NCI-H2227 (cell line): ENCODE data around the gene AGAP5.
"Not testable (repeated sequence)": the region's sequence is repeated elsewhere in the genome, so short reads cannot be mapped to it uniquely, and the experiment has no call there.

ENCODE experiments used
- DNase-seq: peaks from one replicate; lab custom pipeline; 2025; ENCODE audit not compliant: unreplicated experiment; lab: John Stamatoyannopoulos, UW

Gene AGAP5

GRCh38 chr10:73697675-73698159, at the start of gene AGAP5:
AGAP5 (minus strand) TSS chr10:73698109; CDS start chr10:73697755, 354 bp downstream.
- not testable (repeated sequence) for DNase-seq

GRCh38 chr10:73746721-73747120, 48.8 kb upstream of the AGAP5 start:
- no peak for DNase-seq

- DNase-seq: peak; percentile 61
Measured at GRCh38 chr10:73744664-73744975, 46.7 kb upstream of the AGAP5 start.

GRCh38 chr10:73743905-73744663, 46.2 kb upstream of the AGAP5 start, which contains the start of gene SEC24C:
SEC24C (plus strand) TSS chr10:73744372; CDS start chr10:73746833, 2,461 bp downstream.
- DNase-seq: peak; percentile 94

DNA sequence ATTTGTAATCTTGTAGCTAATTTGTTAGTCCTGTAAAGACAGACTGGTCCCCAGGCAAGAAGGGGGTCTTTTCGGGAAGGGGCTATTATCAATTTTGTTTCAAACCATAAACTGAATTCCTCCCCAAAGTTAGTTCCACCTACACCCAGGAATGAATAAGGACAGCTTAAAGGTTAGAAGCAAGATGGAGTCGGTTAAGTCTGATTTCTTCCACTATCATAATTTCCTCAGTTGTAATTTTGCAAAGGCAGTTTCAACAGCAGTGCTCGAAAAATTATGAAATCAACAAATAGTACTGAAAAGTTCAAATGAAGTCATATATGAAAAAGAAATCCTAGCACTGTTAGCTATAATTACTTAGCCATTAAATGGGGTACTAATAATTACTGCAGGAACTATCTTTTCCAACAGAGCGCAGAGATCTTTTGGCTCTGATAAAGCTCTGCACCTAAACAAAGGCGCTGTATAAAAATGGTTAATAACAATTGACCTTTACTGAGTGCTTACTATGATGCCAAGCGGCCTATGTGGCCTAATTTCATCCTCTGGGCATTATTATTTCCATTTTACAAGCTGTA, 45.5 kb upstream of the AGAP5 start:
- DNase-seq: no peak

GRCh38 chr10:73742454-73742734, 44.5 kb upstream of the AGAP5 start:
- no peak for DNase-seq

- not testable (repeated sequence) for DNase-seq
Measured at GRCh38 chr10:73740501-73741254, 42.8 kb upstream of the AGAP5 start.

GRCh38 chr10:73734796-73735305, 36.9 kb upstream of the AGAP5 start:
- DNase-seq: no peak

GRCh38 chr10:73734028-73734720, 36.3 kb upstream of the AGAP5 start:
- no peak for DNase-seq

DNA sequence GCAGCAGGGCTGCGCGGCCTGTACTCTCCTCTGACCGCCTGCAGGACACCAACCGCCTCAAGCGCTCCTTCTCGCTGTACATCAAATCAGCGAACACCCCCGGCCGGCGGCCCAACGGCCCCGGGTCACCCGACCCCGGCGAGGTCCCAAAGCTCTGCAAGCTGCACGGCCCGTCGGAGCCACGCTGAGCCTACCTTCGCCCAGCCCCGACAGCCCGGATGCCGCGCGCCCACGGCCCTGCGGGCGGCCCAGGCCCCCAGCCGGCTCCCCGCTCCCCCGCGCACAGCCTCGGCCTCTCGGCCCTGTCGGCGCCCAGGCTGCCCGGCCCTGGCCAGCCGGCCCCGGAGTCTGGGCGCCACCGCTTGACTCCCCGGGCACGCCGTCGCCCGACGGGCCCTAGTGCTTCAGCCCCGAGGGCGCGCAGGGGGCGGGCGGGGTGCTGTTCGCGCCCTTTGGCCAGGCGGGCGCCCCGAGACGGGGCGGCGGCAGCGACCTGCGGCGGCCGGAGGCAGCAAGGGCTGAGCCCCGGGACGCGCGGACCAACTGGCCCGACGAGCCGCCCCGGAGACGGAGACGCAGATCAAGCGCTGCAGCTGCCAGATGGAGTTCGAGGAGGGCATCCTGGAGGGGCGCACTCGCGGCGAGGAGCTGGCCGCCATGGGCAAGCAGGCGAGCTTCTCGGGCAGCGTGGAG, 35.2 kb upstream of the AGAP5 start:
- DNase-seq: no peak

DNA sequence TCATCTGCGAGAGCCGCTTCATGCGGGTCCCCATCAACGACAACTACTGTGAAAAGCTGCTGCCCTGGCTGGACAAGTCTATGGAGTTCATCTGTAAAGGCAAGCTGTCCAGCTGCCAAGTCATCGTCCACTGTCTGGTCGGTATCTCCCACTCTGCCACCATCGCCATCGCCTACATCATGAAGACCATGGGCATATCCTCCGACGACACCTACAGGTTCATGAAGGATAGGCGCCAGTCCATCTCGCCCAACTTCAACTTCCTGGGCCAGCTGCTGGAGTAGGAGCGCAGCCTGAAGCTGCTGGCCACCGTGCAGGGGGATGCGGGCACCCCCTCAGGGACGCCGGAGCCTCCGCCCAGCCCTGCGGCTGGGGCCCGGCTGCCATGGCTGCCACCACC, 34.5 kb upstream of the AGAP5 start:
- no peak for DNase-seq

DNA sequence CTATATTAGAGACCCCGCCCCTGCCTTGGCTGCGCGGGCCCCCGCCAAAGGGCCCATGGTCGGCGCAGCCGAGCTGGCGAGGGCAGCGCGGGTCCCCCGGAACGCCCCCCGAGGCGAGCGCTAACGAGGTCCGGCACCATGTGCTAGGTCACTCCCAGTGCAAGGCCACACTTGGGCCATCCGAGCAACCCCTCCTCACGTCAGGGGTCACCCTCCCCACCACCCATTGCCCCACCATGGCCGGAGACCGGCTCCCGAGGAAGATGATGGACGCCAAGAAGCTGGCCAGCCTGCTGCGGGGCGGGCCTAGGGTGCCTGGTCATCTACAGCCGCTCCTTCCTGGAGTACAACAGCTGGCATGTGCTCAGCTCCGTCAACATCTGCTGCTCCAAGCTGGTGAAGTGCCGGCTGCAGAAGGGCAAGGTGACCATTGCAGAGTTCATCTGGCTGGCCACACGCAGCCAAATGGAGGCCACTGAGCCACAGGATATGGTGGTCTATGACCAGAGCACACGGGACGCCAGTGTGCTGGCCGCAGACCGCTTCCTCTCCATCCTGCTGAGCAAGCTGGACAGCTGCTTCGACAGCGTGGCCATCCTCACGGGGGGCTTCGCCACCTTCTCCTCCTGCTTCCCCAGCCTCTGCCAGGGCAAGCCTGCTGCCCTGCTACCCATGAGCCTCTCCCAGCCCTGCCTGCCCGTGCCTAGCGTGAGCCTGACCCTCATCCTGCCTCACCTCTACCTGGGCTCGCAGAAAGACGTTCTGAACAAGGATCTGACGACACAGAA, 33.9 kb upstream of the AGAP5 start:
- no peak for DNase-seq

DNA sequence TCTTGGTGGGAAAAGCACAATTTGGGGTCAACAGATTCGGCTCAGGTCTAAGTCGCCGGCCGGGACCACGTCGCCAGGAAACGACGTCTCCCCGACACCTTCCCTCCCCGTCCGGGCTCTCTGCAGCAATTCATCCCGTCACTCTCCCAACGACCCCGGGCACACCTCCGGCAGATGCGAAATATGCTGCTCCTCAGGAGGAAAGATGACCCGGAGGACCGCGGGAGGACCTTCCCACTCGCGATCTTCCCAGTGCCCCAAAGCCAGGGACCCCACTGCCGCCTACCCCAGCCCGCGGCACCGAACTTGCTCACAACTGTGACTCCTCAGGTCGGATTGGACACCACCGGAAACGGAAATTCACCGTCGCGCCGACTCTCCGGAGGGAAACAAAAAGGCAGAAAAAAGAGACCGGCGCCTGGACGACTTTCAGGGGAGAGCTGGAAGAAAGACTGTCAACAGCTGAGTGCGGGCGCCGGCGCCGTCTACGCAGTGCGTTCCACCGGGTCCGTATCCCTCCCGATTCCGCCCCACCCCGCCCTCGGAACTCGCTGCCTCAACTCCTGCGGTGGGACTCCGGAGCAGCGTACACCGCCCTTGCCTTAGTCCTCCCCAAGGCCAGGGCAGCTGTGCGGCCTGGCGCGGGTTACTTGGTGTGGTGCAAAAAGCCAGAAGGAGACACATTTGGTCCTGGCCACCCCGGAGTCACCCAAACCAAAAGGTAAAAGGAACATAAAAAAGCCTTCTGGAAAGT, 32.4 kb upstream of the AGAP5 start:
- DNase-seq: peak; percentile 89

- DNase-seq: not testable (repeated sequence)
Measured at GRCh38 chr10:73729781-73730152, 31.9 kb upstream of the AGAP5 start.

DNA sequence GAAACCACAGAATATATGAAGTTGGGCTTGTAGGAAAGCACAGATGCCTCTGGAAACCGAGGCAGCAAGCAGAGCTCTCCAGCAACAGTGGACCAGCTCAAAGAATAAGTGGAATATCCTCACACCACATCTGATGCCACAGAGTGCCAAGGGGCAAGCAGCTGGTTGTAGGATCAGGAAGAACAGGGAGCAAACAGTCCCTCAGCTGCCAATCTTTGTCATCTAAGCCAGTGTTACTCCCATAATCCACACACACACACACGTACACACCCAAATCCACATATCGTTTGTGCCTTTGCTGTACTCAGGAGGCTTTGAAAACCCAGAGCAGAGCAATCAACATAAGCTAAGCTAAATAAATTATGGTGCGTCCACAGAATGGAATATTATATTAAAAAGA, 25.6 kb upstream of the AGAP5 start:
- no peak for DNase-seq

GRCh38 chr10:73720561-73720960, 22.7 kb upstream of the AGAP5 start:
- DNase-seq: not testable (repeated sequence)

DNA sequence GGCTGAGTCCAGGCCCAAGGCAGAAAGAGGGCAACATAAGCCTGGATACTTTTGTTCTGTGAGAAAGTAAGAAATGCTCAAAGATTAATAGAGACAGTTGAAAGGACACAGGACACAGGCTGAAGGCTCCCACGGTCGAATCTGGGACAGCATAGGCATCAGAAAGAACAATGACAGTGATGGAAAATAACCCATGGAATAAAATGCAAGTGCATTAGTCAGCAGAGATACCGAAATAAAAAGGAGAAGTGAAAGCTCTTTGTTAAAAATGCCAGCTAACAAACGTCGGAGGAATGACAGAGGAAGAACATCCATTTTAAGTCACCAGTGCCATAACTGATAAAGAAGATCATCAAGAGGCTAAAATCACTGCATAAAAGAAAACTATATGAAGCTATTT, 19.6 kb upstream of the AGAP5 start:
- no peak for DNase-seq

- no peak for DNase-seq
Measured at GRCh38 chr10:73716251-73716650, 18.3 kb upstream of the AGAP5 start.
